GM23338 (cell line): ENCODE data around the gene SPINT3.

Experiments used
- CREB1 ChIP-seq: fragments of 250-450 bp; sonication (Bioruptor Pico); IDR thresholded peaks from 2 replicates; pipeline ENCODE4 v1.5.0; 2020; ENCODE audit warnings: low read depth, mild to moderate bottlenecking, moderate library complexity
- CTCF ChIP-seq, 2 experiments: fragments of 200-600 bp in 1 of 2; sonication (generic) in 1 of 2; conservative IDR thresholded peaks; 2 replicates each; pipeline versions ENCODE4 v1.5.1 to v1.6.1; 2016 to 2017; ENCODE audit warnings: antibody characterized with exemption in 2 of 2, low read depth in 2 of 2, mild to moderate bottlenecking in 2 of 2, moderate library complexity in 1 of 2
- ETS1 ChIP-seq: IDR thresholded peaks from 2 replicates; pipeline ENCODE4 v1.6.1; 2016; ENCODE audit warnings: antibody characterized with exemption
- EZH2 ChIP-seq: fragments of 200-600 bp; sonication (generic); IDR thresholded peaks from one replicate; pipeline ENCODE4 v1.8.0; 2017; ENCODE audit warnings: antibody characterized with exemption, mild to moderate bottlenecking, low read depth; ENCODE audit not compliant: unreplicated experiment
- EZH2phosphoT487 ChIP-seq: fragments of 200-600 bp; sonication (generic); IDR thresholded peaks from one replicate; pipeline ENCODE4 v1.8.1; 2018; ENCODE audit warnings: antibody characterized with exemption; ENCODE audit not compliant: unreplicated experiment
- JUNB ChIP-seq: IDR thresholded peaks from one replicate; pipeline ENCODE4 v1.6.1; 2016; ENCODE audit warnings: antibody characterized with exemption; ENCODE audit not compliant: unreplicated experiment
- NANOG ChIP-seq: IDR thresholded peaks from 2 replicates; pipeline ENCODE4 v1.6.1; 2016; ENCODE audit warnings: antibody characterized with exemption, borderline replicate concordance
- POLR2AphosphoS5 ChIP-seq: IDR thresholded peaks from 2 replicates; pipeline ENCODE4 v1.6.1; 2016; ENCODE audit warnings: antibody characterized with exemption, low read depth
- REST ChIP-seq: IDR thresholded peaks from one replicate; pipeline ENCODE4 v1.6.1; 2018; ENCODE audit warnings: antibody characterized with exemption; ENCODE audit not compliant: unreplicated experiment
- STAT1 ChIP-seq: IDR thresholded peaks from one replicate; pipeline ENCODE4 v1.6.1; 2016; ENCODE audit warnings: antibody characterized with exemption; ENCODE audit not compliant: unreplicated experiment
- ZNF462 ChIP-seq: fragments of 250-450 bp; sonication (Bioruptor Pico); IDR thresholded peaks from 2 replicates; pipeline ENCODE4 v1.5.0; 2020; ENCODE audit warnings: mild to moderate bottlenecking, moderate library complexity

- TF ChIP-seq CTCF (conservative IDR thresholded peaks at IDR 0.05; ENCODE audit: low read depth in 2 of 2) (no peak), NANOG (no peak), POLR2AphosphoS5 (no peak), EZH2 (no peak), JUNB (no peak), ETS1 (no peak), STAT1 (no peak), ZNF462 (CRISPR knock-in tag) (no peak), REST (no peak), CREB1 (CRISPR knock-in tag) (no peak), EZH2phosphoT487 (no peak)
These were observed 33.0 kb upstream of the SPINT3 start for GRCh38 chr20:45548410-45548809.
